A549 (cell line): ENCODE data around the gene MCTP2. TPM values are rescaled to one million over a fixed set of nuclear protein-coding genes. Genes with fewer than 3 reads are reported as not detected.

Experiments
- ATAC-seq, 2 experiments: fragments of 200-7000 bp in 1 of 2; fragments of >200 bp in 1 of 2; cut with Nextera tagmentation in 1 of 2; cut with Tn5 transposase in 1 of 2; 3 replicates each; pipeline versions ENCODE4 v1.8.0 to v1.9.1; 2018 to 2020; ENCODE audit warnings: mild to moderate bottlenecking in 1 of 2, moderate library complexity in 1 of 2
- CTCF ChIA-PET: fragments of 300-600 bp; sonication (Branson Sonifier 250); formaldehyde crosslinking; extraction: SDS; loops from one replicate; lab custom pipeline; 2021; ENCODE audit warnings: antibody characterized with exemption, inconsistent platforms; lab: Yijun Ruan, JAX
- POLR2A ChIA-PET: fragments of 350-600 bp; formaldehyde crosslinking; extraction: SDS; loops from one replicate; lab custom pipeline; 2021; ENCODE audit warnings: antibody characterized with exemption, inconsistent platforms; lab: Yijun Ruan, JAX
- DNase-seq, 2 experiments: peaks; one replicate each; pipeline versions ENCODE4 v3.0.0 to v3.0.0-alpha.2; 2011 to 2016; ENCODE audit warnings: low read depth in 1 of 2, low spot score in 1 of 2
- FAIRE-seq: peaks from 2 replicates; lab custom pipeline; 2011; peaks lifted over from hg19 to GRCh38; lab: Jason Lieb, UNC
- H3K27ac ChIP-seq, 2 experiments: fragments of >200 bp; sonication (Bioruptor Twin); formaldehyde crosslinking; 3 replicates each; pipeline ENCODE4 v1.5.1; 2016 to 2017
- H3K4me1 ChIP-seq: fragments of >200 bp; sonication (Bioruptor Twin); formaldehyde crosslinking; 3 replicates; pipeline ENCODE4 v1.6.1; 2016
- H3K4me2 ChIP-seq: fragments of >200 bp; sonication (Bioruptor Twin); formaldehyde crosslinking; 3 replicates; pipeline ENCODE4 v1.6.1; 2016
- H3K4me3 ChIP-seq: fragments of >200 bp; sonication (Bioruptor Twin); formaldehyde crosslinking; 3 replicates; pipeline ENCODE4 v1.5.1; 2016
- H3K9me3 ChIP-seq: fragments of >200 bp; sonication (Bioruptor Twin); formaldehyde crosslinking; 3 replicates; pipeline ENCODE4 v1.6.1; 2016
- ATOH8 ChIP-seq: fragments of 250-450 bp; sonication (Bioruptor Pico); IDR thresholded peaks from 2 replicates; pipeline ENCODE4 v1.5.0; 2020; ENCODE audit warnings: low read depth, mild to moderate bottlenecking, moderate library complexity
- BHLHE40 ChIP-seq: IDR thresholded peaks from 2 replicates; pipeline ENCODE4 v1.6.1; 2012; ENCODE audit warnings: low read depth, low read length, inconsistent platforms
- CBX2 ChIP-seq: fragments of 200-600 bp; sonication (generic); IDR thresholded peaks from 2 replicates; pipeline ENCODE4 v1.6.1; 2016; ENCODE audit warnings: low read depth, mild to moderate bottlenecking, borderline replicate concordance
- CBX8 ChIP-seq: fragments of 200-600 bp; sonication (generic); IDR thresholded peaks from 2 replicates; pipeline ENCODE4 v1.6.1; 2016
- CEBPB ChIP-seq, 2 experiments: fragments of >200 bp in 1 of 2; sonication (Bioruptor Twin) in 1 of 2; formaldehyde crosslinking in 1 of 2; IDR thresholded peaks; 2 replicates each; pipeline ENCODE4 v1.6.1; 2012 to 2016
- E2F6 ChIP-seq: IDR thresholded peaks from 2 replicates; pipeline ENCODE4 v1.6.1; 2012; ENCODE audit warnings: low read depth, borderline replicate concordance
- EHMT2 ChIP-seq: fragments of 200-600 bp; sonication (generic); IDR thresholded peaks from 2 replicates; pipeline ENCODE4 v1.6.1; 2016; ENCODE audit warnings: antibody characterized with exemption, low read depth, mild to moderate bottlenecking, moderate library complexity
- ELK1 ChIP-seq: fragments of 150-350 bp; IDR thresholded peaks from 2 replicates; pipeline ENCODE4 v1.6.1; 2014; ENCODE audit warnings: low read depth, mild to moderate bottlenecking, low read length
- FOXS1 ChIP-seq: fragments of 250-450 bp; sonication (Bioruptor Pico); IDR thresholded peaks from 2 replicates; pipeline ENCODE4 v1.5.0; 2020; ENCODE audit warnings: mild to moderate bottlenecking, moderate library complexity
- HEYL ChIP-seq: fragments of 250-450 bp; sonication (Bioruptor Pico); IDR thresholded peaks from 2 replicates; pipeline ENCODE4 v1.8.0; 2021; ENCODE audit warnings: mild to moderate bottlenecking, moderate library complexity
- HOXA7 ChIP-seq: fragments of 250-450 bp; sonication (Bioruptor Pico); IDR thresholded peaks from 2 replicates; pipeline ENCODE4 v1.5.0; 2020; ENCODE audit warnings: mild to moderate bottlenecking, moderate library complexity
- HOXB13 ChIP-seq: fragments of 250-450 bp; sonication (Bioruptor Pico); IDR thresholded peaks from 2 replicates; pipeline ENCODE4 v1.5.0; 2020; ENCODE audit warnings: low read depth, mild to moderate bottlenecking, moderate library complexity
- HOXB5 ChIP-seq: fragments of 250-450 bp; sonication (Bioruptor Pico); IDR thresholded peaks from 2 replicates; pipeline ENCODE4 v1.5.0; 2020; ENCODE audit warnings: mild to moderate bottlenecking, moderate library complexity
- MAFK ChIP-seq: fragments of 450-650 bp; IDR thresholded peaks from 2 replicates; pipeline ENCODE4 v1.6.1; 2014; ENCODE audit not compliant: partially characterized antibody
- MAX ChIP-seq: IDR thresholded peaks from 2 replicates; pipeline ENCODE4 v1.6.1; 2012
- NFE2L2 ChIP-seq: fragments of 150-350 bp; conservative IDR thresholded peaks from 2 replicates; pipeline ENCODE4 v1.6.1; 2014; ENCODE audit warnings: low read length
- PHF8 ChIP-seq: fragments of 200-600 bp; sonication (generic); IDR thresholded peaks from 2 replicates; pipeline ENCODE4 v1.6.1; 2016; ENCODE audit warnings: low read depth, mild to moderate bottlenecking, antibody characterized with exemption, moderate library complexity, borderline replicate concordance
- POLR2A ChIP-seq: IDR thresholded peaks from 2 replicates; pipeline ENCODE4 v1.6.1; 2012; ENCODE audit warnings: mild to moderate bottlenecking, low read length
- POLR2AphosphoS2 ChIP-seq: conservative IDR thresholded peaks from 2 replicates; pipeline ENCODE4 v1.6.1; 2012; ENCODE audit warnings: low read length, improper control_type of control experiment, inconsistent platforms
- RARB ChIP-seq: fragments of 250-450 bp; sonication (Bioruptor Pico); IDR thresholded peaks from 2 replicates; pipeline ENCODE4 v1.8.0; 2021; ENCODE audit warnings: mild to moderate bottlenecking, moderate library complexity
- RNF2 ChIP-seq: fragments of 200-600 bp; sonication (generic); IDR thresholded peaks from 2 replicates; pipeline ENCODE4 v1.6.1; 2016; ENCODE audit warnings: low read depth, mild to moderate bottlenecking, antibody characterized with exemption, moderate library complexity, borderline replicate concordance
- SMC3 ChIP-seq: fragments of >200 bp; sonication (Bioruptor Twin); formaldehyde crosslinking; IDR thresholded peaks from 3 replicates; pipeline ENCODE4 v1.6.1; 2018; ENCODE audit warnings: inconsistent platforms
- TFCP2L1 ChIP-seq: fragments of 250-450 bp; sonication (Bioruptor Pico); IDR thresholded peaks from 2 replicates; pipeline ENCODE4 v1.5.0; 2021; ENCODE audit warnings: mild to moderate bottlenecking
- TP53 ChIP-seq: fragments of 250-450 bp; sonication (Bioruptor Pico); IDR thresholded peaks from 2 replicates; pipeline ENCODE4 v1.5.0; 2021; ENCODE audit warnings: mild to moderate bottlenecking, moderate library complexity
- USF2 ChIP-seq: fragments of 450-650 bp; IDR thresholded peaks from 2 replicates; pipeline ENCODE4 v1.6.1; 2014; ENCODE audit warnings: antibody characterized with exemption
- ZFP36 ChIP-seq: fragments of 450-650 bp; IDR thresholded peaks from 2 replicates; pipeline ENCODE4 v1.6.1; 2014; ENCODE audit warnings: borderline replicate concordance; ENCODE audit not compliant: partially characterized antibody
- ZNF302 ChIP-seq: fragments of 250-450 bp; sonication (Bioruptor Pico); IDR thresholded peaks from 2 replicates; pipeline ENCODE4 v1.9.0; 2021; ENCODE audit warnings: inconsistent platforms, mild to moderate bottlenecking, moderate library complexity
- WGBS: methylation state at CpG from one replicate; pipeline ENCODE4 v1.1.6; 2017; ENCODE audit errors: missing lambda C conversion rate; 5-methylcytosine and 5-hydroxymethylcytosine counted together
- polyA plus RNA-seq, 4 experiments: library from polyadenylated mRNA; depleted of rRNA in 3 of 4; stranded (reverse); fragments of >200 nt; fragmentation: RNase III in 1 of 4; extraction: RNeasy Plus Mini Kit Qiagen cat#74134 plus additional on column Dnase treatment in 1 of 4; gene quantifications; 2 replicates in 3 of 4; 3 replicates in 1 of 4; pipeline ENCODE4 v1.2.3, GENCODE V29; 2011 to 2017

MCTP2 gene
- polyA plus RNA-seq, 2 of the 4 experiments (the other 2 are of a cell fraction), result not detected

GRCh38 chr15:94338243-94338846, 107.0 kb downstream of the MCTP2 start:
- Histone ChIP-seq H3K27ac (no peak overlapping the region), H3K9me3 (peaks cover 3% of the 10 kb centered on the region; the same call in 1 of the 3 replicates), H3K4me1 (no peaks in the 10 kb centered on the region), H3K4me2 (no peak overlapping the region), H3K4me3 (no peak overlapping the region)
- FAIRE-seq (no peak), ATAC-seq (no peak), DNase-seq (no peak)
- TF ChIP-seq MAX (no peak), PHF8 (no peak), HOXB5 (no peak), HEYL (CRISPR knock-in tag) (no peak), E2F6 (no peak), RNF2 (no peak)
- 50% methylated on average over 16 of the region's 16 CpGs for WGBS
- ChIA-PET CTCF (interaction anchor here (5.3 kb wide), 1 partner anchor 15 kb away, joined by 26 read pairs; no protein-coding TSS in a partner anchor), POLR2A (no interaction called here)

DNA sequence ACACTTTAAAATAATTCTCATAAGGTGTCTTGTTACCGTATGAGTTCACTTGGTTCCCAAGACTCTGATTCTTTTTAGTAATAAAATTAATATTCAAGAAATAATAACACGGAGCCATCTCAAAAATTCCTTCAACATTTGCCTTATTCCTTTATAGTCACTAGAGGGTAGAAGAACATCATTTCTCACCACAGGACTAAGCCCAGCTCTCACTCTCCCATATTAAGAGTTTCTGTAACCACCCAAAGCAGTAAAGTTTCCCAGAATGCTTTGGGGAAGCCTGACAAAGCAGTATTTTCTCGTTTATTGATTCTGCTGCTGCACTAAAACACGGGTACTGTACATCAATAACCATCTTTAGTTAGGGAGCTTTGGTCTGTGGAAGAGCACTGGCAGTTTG, 114.9 kb downstream of the MCTP2 start:
- TF ChIP-seq CBX8 (no peak), ATOH8 (CRISPR knock-in tag) (no peak), HEYL (CRISPR knock-in tag) (no peak), RNF2 (no peak), HOXB5 (no peak), BHLHE40 (no peak), E2F6 (no peak), RARB (CRISPR knock-in tag) (no peak), FOXS1 (CRISPR knock-in tag) (no peak)
- WGBS, result 15% methylated on average over 4 of the region's 4 CpGs
- ChIA-PET CTCF (interaction anchor here (1.1 to 2.5 kb wide), 2 partner anchors 22 to 77 kb away, joined by 3 to 8 read pairs; no protein-coding TSS in a partner anchor), POLR2A (no interaction called here)
- ATAC-seq (peak in 1 of 2 experiments; percentile 55; a peak in 3 of 6 replicates), DNase-seq (peak in 1 of 2 experiments; percentile 17), FAIRE-seq (no peak)
- no peaks in the 10 kb centered on the region for H3K4me1 ChIP-seq
- H3K4me2 ChIP-seq, result peak overlapping the region; percentile 43
- H3K9me3 ChIP-seq, result no peaks in the 10 kb centered on the region
- no peak overlapping the region for H3K4me3 ChIP-seq
- no peak overlapping the region for H3K27ac ChIP-seq

DNA sequence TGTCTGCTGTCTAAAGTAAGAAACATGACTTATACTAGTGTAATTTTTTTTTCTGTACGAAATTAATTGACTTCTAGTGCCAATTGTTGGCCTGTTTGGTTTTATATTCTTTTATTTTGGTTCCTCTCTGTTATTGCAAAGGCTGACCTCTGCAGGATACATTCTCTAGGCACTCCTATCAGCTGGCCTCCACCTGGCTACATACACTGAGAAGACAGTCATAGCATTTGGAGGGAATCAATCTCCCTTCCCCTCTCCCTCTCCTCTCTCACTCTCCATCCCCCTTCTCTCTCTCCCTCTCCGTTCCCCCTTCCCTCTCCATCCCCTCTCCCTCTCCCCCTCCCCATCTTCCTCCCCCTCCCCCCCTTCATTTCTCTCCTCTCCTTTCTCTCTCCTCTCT, 116.7 kb downstream of the MCTP2 start:
- no peaks in the 10 kb centered on the region for H3K4me1 ChIP-seq
- ChIA-PET CTCF (no interaction called here), POLR2A (no interaction called here)
- peak in 1 of 2 experiments; percentile 68; a peak in 1 of 6 replicates for ATAC-seq
- H3K27ac ChIP-seq, result no peak overlapping the region
- TF ChIP-seq E2F6, result no peak
- no peak for TF ChIP-seq TFCP2L1 (CRISPR knock-in tag)
- TF ChIP-seq POLR2AphosphoS2, result no peak
- TF ChIP-seq BHLHE40, result no peak
- TF ChIP-seq ATOH8 (CRISPR knock-in tag), result no peak
- TF ChIP-seq MAFK, result no peak
- no peak for TF ChIP-seq HOXB13 (CRISPR knock-in tag)
- no peak for TF ChIP-seq ELK1
- TF ChIP-seq HOXA7 (CRISPR knock-in tag), result no peak
- no peak for TF ChIP-seq NFE2L2
- no peak for TF ChIP-seq USF2
- no peak for TF ChIP-seq CBX2
- no peak for TF ChIP-seq SMC3
- no peak for TF ChIP-seq TP53 (CRISPR knock-in tag)
- no peak for TF ChIP-seq EHMT2
- no peak for TF ChIP-seq PHF8
- no peak for TF ChIP-seq ZFP36
- TF ChIP-seq POLR2A, result no peak
- no peak for TF ChIP-seq CEBPB (IDR thresholded peaks at IDR 0.05)
- TF ChIP-seq ZNF302 (CRISPR knock-in tag), result no peak
- no peak for DNase-seq
- no peak overlapping the region for H3K4me2 ChIP-seq
- 2% methylated on average over 1 of the region's 2 CpGs for whole genome bisulfite sequencing
- H3K9me3 ChIP-seq, result no peaks in the 10 kb centered on the region
- FAIRE-seq, result no peak
- no peak overlapping the region for H3K4me3 ChIP-seq
